ENCODE results near the gene PRKG1.
A peak's percentile ranks its signal among the peaks of the same experiment; 100 is the strongest.

PRKG1 gene

GRCh38 chr10:51585742-51586141, 511.5 kb downstream of the PRKG1 start:
- DNase-seq: no peak

- DNase-seq: no peak
Measured at GRCh38 chr10:51588984-51589383, 514.7 kb downstream of the PRKG1 start.

GRCh38 chr10:51590818-51591217, 516.5 kb downstream of the PRKG1 start:
- peak in 1 of 51 donors; percentile 25 for DNase-seq

DNA sequence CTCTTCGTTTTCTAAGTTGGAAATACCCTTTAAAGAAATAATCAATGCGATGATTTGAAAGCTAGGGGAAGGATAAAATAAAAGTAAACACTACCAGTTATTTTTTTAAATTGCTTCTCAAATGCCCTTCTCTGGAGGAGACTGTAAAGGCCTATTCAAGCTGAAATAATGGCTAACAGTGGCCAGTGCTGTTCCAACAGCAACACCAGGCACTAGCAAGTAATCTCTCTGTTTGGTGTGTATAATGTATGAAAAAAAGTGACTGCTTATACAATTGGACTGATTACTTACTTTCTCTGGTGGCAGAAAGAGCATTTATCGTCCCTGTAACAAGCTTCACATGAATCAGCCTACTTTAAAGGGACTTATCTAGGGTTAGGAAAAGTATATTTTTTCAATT, 522.4 kb downstream of the PRKG1 start:
- DNase-seq: no peak

GRCh38 chr10:51599647-51600046, 525.4 kb downstream of the PRKG1 start:
- DNase-seq: peak in 1 of 51 donors; percentile 20

GRCh38 chr10:51602326-51602725, 528.0 kb downstream of the PRKG1 start:
- no peak for DNase-seq

- no peak for DNase-seq
Measured at GRCh38 chr10:51604579-51604978, 530.3 kb downstream of the PRKG1 start.

DNA sequence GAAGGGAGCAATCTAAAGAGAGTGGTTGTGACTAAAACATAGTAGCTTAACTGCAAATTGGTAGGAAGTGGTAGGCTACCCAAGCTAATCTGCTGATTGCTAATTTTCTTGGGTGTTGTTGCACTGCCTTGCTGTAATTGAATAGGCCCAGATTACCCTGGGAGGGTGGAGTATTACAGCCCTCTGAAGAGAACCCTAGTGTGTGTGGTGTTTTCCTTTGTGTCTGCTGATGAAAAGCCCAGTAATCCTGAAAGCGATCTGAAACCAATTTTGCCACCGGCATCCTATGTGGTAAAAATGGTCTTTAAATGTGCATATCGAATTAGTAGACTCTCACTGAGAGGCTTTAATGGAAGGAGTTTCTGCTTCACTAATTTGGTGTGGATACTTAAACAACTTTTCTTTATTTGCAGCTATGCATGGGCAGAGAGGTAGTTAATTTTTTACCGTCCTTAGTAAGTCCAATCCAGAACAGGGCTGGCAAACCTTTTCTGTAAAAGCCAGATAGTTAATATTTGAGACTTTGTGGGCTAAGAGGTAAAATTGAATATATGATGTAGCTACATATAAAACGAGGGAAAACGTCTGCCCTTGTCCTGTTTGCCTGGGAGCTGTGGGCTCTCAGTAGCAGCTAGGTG, 532.7 kb downstream of the PRKG1 start:
- no peak for DNase-seq

GRCh38 chr10:51607463-51607835, 533.2 kb downstream of the PRKG1 start:
- DNase-seq: no peak

GRCh38 chr10:51608211-51608610, 533.9 kb downstream of the PRKG1 start:
- no peak for DNase-seq

GRCh38 chr10:51615764-51616298, 541.5 kb downstream of the PRKG1 start:
- no peak for DNase-seq

- DNase-seq: no peak
Measured at GRCh38 chr10:51617576-51618235, 543.4 kb downstream of the PRKG1 start.

DNA sequence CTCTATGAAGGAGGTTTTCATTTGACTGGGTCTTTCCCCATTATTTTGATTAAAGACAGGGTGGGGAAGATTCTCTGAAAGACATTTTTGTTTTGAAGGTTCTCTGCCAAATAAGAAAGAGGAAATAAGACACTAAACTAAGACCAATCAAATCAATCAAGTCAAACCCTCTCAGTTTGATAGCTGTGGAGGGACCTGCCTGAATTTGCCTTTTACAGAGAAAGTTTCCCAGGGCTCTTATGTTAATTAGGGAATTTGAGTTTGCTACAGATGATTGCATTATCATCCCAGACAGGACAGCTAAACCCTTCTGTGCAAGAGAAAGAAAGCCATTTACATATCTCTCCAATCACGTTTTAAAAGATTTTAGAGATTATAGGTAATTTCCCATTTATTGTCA, 545.1 kb downstream of the PRKG1 start:
- no peak for DNase-seq

DNA sequence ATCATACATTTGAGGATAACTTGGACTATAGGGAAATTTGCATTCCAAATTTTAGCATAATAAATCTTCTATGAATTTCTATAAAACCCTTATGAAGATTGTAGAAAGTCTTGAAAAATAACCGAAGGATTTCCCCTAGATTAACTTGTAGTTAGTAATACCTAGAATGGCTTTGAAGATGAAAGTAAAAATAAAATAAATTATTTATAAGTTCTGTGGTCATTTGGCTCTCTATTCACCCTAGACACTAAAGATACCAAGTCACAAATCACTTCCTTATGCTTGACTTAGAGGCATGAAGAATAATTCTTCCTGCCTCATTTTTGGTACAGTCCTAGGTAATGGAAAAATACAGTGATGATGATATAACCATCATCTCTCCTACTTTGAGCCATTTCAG, 545.8 kb downstream of the PRKG1 start:
- DNase-seq: no peak

GRCh38 chr10:51624013-51624412, 549.7 kb downstream of the PRKG1 start:
- no peak for DNase-seq

GRCh38 chr10:51629934-51630639, 555.8 kb downstream of the PRKG1 start:
- no peak for DNase-seq

- DNase-seq: no peak
Measured at GRCh38 chr10:51630640-51631005, 556.3 kb downstream of the PRKG1 start.

- DNase-seq: no peak
Measured at GRCh38 chr10:51635436-51635835, 561.1 kb downstream of the PRKG1 start.

- no peak for DNase-seq
Measured at GRCh38 chr10:51638211-51638610, 563.9 kb downstream of the PRKG1 start.

GRCh38 chr10:51638737-51639136, 564.5 kb downstream of the PRKG1 start:
- DNase-seq: no peak

DNA sequence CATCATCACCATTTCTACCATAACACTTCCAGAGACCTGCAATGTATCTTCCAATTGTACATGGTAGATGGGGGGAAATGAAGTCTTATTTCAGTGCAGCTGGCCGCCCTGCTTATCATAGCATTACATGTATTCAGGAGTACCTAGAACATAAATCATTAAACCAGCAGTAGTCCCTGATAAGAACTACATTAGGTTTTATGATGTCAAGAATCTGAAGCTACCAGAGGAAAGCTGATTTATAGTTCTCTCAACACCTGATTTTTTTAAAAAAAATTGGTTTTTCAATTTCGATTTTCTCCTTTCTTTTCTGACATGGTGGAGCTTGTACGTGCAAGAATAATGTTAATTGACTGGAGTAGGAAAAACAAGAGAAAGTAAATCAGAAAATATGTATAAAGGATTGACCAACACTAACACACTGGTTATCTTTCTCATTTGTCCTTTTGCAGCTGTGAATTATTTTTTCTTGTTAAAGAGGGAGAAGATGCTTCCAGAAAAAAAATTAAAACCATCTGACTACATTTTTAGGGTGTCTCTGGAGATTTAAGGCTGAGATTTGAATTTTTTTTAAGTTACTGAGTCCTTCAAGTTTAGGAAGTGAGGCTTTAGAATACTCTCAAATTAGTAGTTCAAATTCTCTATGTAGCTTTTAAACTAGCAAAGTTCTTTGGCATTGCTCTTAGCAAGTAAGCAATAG, 566.0 kb downstream of the PRKG1 start:
- no peak for DNase-seq

- DNase-seq: peak in 2 of 51 donors; percentile 3 to 31
Measured at GRCh38 chr10:51642581-51642980, 568.3 kb downstream of the PRKG1 start.

Measured in hypothalamus (tissue), 51 donors.